Keratinocyte (primary cell): Measurements from ENCODE around the gene ZNF446. TPM values are rescaled to one million over a fixed set of nuclear protein-coding genes. Genes with fewer than 3 reads are reported as not detected.

Source experiments
- DNase-seq: peaks from one replicate; pipeline ENCODE4 v3.0.0-alpha.2; 2011; ENCODE audit warnings: low read depth, missing footprints, low spot score
- FAIRE-seq: peaks from 2 replicates; lab custom pipeline; 2011; peaks lifted over from hg19 to GRCh38; lab: Jason Lieb, UNC
- H2AFZ ChIP-seq: 2 replicates; pipeline ENCODE4 v1.6.0; 2012; ENCODE audit warnings: low read length, control low read depth, inconsistent platforms; ENCODE audit not compliant: control insufficient read depth
- H3K27ac ChIP-seq: 2 replicates; pipeline ENCODE4 v1.5.1; 2011; ENCODE audit warnings: low read length; ENCODE audit not compliant: control insufficient read depth, insufficient read depth
- H3K27me3 ChIP-seq: 3 replicates; pipeline ENCODE4 v1.6.0; 2011; ENCODE audit warnings: low read length; ENCODE audit not compliant: control insufficient read depth, insufficient read depth; ENCODE audit errors: extremely low read depth
- H3K36me3 ChIP-seq, 2 experiments: 2 replicates in 1 of 2; 3 replicates in 1 of 2; pipeline ENCODE4 v1.5.1; 2011; ENCODE audit warnings: low read length in 2 of 2, mild to moderate bottlenecking in 1 of 2; ENCODE audit not compliant: control insufficient read depth in 2 of 2, insufficient read depth in 2 of 2; ENCODE audit errors: extremely low read depth in 1 of 2
- H3K4me1 ChIP-seq: 3 replicates; pipeline ENCODE4 v1.5.1; 2011; ENCODE audit warnings: low read length; ENCODE audit not compliant: control insufficient read depth, insufficient read depth; ENCODE audit errors: extremely low read depth
- H3K4me2 ChIP-seq: 3 replicates; pipeline ENCODE4 v1.6.0; 2011; ENCODE audit warnings: low read depth, low read length; ENCODE audit not compliant: control insufficient read depth, insufficient read depth; ENCODE audit errors: extremely low read depth
- H3K4me3 ChIP-seq, 3 experiments: fragments of 200-600 bp in 1 of 3; sonication (generic) in 1 of 3; 2 replicates in 2 of 3; 3 replicates in 1 of 3; pipeline ENCODE4 v1.5.1; 2011 to 2016; ENCODE audit warnings: low read length in 3 of 3, mild to moderate bottlenecking in 3 of 3, control low read depth in 2 of 3, inconsistent platforms in 1 of 3, low read depth in 1 of 3, mixed read lengths in 1 of 3, mixed run types in 1 of 3, moderate library complexity in 1 of 3; ENCODE audit not compliant: control insufficient read depth in 2 of 3, insufficient read depth in 2 of 3; ENCODE audit errors: extremely low read depth in 1 of 3
- H3K79me2 ChIP-seq: 2 replicates; pipeline ENCODE4 v1.6.0; 2012; ENCODE audit warnings: low read length; ENCODE audit not compliant: control insufficient read depth, insufficient read depth
- H3K9ac ChIP-seq: 3 replicates; pipeline ENCODE4 v1.6.0; 2011; ENCODE audit warnings: low read length; ENCODE audit not compliant: control insufficient read depth, insufficient read depth; ENCODE audit errors: extremely low read depth
- H3K9me1 ChIP-seq: 3 replicates; pipeline ENCODE4 v1.6.0; 2011; ENCODE audit warnings: low read length; ENCODE audit not compliant: control insufficient read depth, insufficient read depth; ENCODE audit errors: extremely low read depth
- H3K9me3 ChIP-seq: 2 replicates; pipeline ENCODE4 v1.5.1; 2012; ENCODE audit warnings: low read depth, low read length; ENCODE audit not compliant: control insufficient read depth
- H4K20me1 ChIP-seq: 3 replicates; pipeline ENCODE4 v1.6.0; 2011; ENCODE audit warnings: low read length; ENCODE audit not compliant: control insufficient read depth, insufficient read depth; ENCODE audit errors: extremely low read depth
- EZH2 ChIP-seq: IDR thresholded peaks from one replicate; pipeline ENCODE4 v1.6.1; 2012; ENCODE audit warnings: inconsistent platforms, mild to moderate bottlenecking, low read length, moderate library complexity
- dilution Hi-C: fragments of 300-500 bp; cut with MboI; formaldehyde crosslinking; loops from one replicate; pipeline ENCODE4 v1.7.0; 2020; ENCODE audit warnings: low sequenced_read_pairs; ENCODE audit not compliant: extremely low pct_ligation_motif_present
- polyA plus RNA-seq, 5 experiments: library from polyadenylated mRNA; depleted of rRNA in 3 of 5; stranded (reverse) in 3 of 5; stranded (forward) in 1 of 5; unstranded in 1 of 5; fragments of >200 nt; gene quantifications; 1 replicate in 1 of 5; 2 replicates in 3 of 5; 3 replicates in 1 of 5; pipeline versions ENCODE4 v1.2.1 to v1.2.3, GENCODE V29; 2011 to 2012; ENCODE audit warnings: missing spikeins in 2 of 5, low read depth in 1 of 5, low replicate concordance in 1 of 5
- TF ChIP-seq, protein P1 (sequence below), 3 experiments: IDR thresholded peaks in 1 of 3; conservative IDR thresholded peaks in 1 of 3; optimal IDR thresholded peaks in 1 of 3; 2 replicates in 2 of 3; 3 replicates in 1 of 3; pipeline versions ENCODE3 to v1.5.1; 2011; ENCODE audit warnings: low read length in 3 of 3, mild to moderate bottlenecking in 3 of 3, moderate library complexity in 2 of 3, control low read depth in 1 of 3, inconsistent platforms in 1 of 3; ENCODE audit not compliant: insufficient read depth in 2 of 3; ENCODE audit errors: extremely low read depth in 1 of 3

The ZNF446 gene
- polyA plus RNA-seq, 1 donor (not counting 4 experiments of a cell fraction or from before 2014, with no cell fraction given), result 2.1 TPM

DNA sequence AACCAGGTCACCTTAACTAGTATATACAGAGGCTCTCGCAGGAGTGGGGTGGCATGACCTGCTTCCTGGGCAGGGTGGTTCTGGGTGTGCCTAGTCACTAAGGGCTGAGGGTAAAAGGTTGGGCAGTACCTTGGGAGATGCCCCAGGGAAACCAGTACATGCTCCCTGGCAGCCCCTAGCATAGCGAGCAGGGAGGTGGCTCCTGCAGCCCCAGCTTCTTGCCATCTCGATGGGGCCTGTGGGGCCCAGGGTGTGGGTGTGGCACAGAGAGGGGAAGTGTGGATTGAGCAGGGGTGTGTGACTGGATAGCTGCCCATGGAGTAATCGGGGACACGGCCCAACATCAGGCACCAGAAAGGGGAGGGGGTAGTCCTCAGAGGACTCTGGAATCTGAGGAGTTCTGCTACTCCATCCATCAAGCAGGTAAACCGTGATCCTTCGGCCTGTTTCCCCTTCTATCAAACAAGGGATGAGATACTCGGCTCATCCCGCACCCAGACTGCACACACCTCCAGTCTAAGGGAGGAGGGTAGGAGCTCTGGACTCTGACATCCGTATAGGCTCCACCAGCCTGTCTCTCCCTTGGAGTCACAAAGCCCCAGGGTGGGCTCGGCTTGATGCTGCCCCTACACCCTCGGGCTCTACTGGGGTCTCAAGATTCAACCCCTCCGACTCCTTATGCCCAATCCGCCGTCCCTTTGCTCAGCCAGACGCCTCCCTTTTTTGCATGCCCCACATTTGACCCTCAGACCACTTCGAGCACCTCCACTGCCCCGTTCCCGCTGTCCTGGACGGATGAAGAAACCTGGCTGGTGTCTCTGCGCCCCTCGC, 42.3 kb downstream of the ZNF446 start:
- no peaks in the 10 kb centered on the region for H3K9me3 ChIP-seq
- no peaks in the 10 kb centered on the region for H3K9me1 ChIP-seq
- peak overlapping the region; percentile 85 for H3K27ac ChIP-seq
- H3K4me3 ChIP-seq, result peak overlapping the region; percentile 74 to 87 (median 85)
- no peaks in the 10 kb centered on the region for H3K27me3 ChIP-seq
- peaks cover 47% of the 10 kb centered on the region for H3K79me2 ChIP-seq
- no peaks in the 10 kb centered on the region for H4K20me1 ChIP-seq
- no peak for TF ChIP-seq EZH2
- TF ChIP-seq, protein P1, sequence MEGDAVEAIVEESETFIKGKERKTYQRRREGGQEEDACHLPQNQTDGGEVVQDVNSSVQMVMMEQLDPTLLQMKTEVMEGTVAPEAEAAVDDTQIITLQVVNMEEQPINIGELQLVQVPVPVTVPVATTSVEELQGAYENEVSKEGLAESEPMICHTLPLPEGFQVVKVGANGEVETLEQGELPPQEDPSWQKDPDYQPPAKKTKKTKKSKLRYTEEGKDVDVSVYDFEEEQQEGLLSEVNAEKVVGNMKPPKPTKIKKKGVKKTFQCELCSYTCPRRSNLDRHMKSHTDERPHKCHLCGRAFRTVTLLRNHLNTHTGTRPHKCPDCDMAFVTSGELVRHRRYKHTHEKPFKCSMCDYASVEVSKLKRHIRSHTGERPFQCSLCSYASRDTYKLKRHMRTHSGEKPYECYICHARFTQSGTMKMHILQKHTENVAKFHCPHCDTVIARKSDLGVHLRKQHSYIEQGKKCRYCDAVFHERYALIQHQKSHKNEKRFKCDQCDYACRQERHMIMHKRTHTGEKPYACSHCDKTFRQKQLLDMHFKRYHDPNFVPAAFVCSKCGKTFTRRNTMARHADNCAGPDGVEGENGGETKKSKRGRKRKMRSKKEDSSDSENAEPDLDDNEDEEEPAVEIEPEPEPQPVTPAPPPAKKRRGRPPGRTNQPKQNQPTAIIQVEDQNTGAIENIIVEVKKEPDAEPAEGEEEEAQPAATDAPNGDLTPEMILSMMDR (optimal IDR thresholded peaks at IDR 0.05 in 1 of 3, IDR thresholded peaks at IDR 0.05 in 1 of 3, conservative IDR thresholded peaks at IDR 0.05 in 1 of 3; ENCODE audit: extremely low read depth in 1 of 3, insufficient read depth in 2 of 3, low read length in 3 of 3), result no peak
- H2AFZ ChIP-seq, result no peak overlapping the region
- H3K4me2 ChIP-seq, result peak overlapping the region; percentile 94
- FAIRE-seq (no peak), DNase-seq (no peak)
- peaks cover 5 to 12% of the 10 kb centered on the region in 2 experiments for H3K36me3 ChIP-seq
- H3K4me1 ChIP-seq, result peaks cover 20% of the 10 kb centered on the region
- dilution Hi-C loops, result no loop called here
- peak overlapping the region; percentile 91 for H3K9ac ChIP-seq

DNA sequence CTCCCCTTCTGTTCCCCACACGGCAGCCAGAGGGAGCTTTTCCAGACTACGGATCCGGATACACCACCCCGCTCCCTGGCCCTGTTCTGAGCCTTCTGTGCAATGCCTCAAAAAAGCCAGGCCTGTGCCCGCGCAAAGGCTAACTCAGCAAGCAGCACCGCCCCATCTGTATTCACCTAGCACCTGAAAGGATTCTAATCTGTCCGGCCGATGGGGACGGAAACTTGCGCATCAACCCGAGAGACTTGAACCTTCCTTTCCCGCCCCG, 42.9 kb downstream of the ZNF446 start:
- TF ChIP-seq, protein P1 (optimal IDR thresholded peaks at IDR 0.05 in 1 of 3, IDR thresholded peaks at IDR 0.05 in 1 of 3, conservative IDR thresholded peaks at IDR 0.05 in 1 of 3; ENCODE audit: extremely low read depth in 1 of 3, insufficient read depth in 2 of 3, low read length in 3 of 3), result peak; percentile 72 to 75 (median 75)
- TF ChIP-seq EZH2, result no peak
- no peaks in the 10 kb centered on the region for H3K9me3 ChIP-seq
- no peaks in the 10 kb centered on the region for H3K27me3 ChIP-seq
- dilution Hi-C loops, result no loop called here
- peak overlapping the region; percentile 94 for H3K4me2 ChIP-seq
- no peaks in the 10 kb centered on the region for H3K9me1 ChIP-seq
- DNase-seq (no peak), FAIRE-seq (no peak)
- H4K20me1 ChIP-seq, result no peaks in the 10 kb centered on the region
- peaks cover 20% of the 10 kb centered on the region for H3K4me1 ChIP-seq
- H3K79me2 ChIP-seq, result peaks cover 47% of the 10 kb centered on the region
- peak overlapping the region; percentile 74 to 87 (median 85) for H3K4me3 ChIP-seq
- peaks cover 5 to 12% of the 10 kb centered on the region in 2 experiments for H3K36me3 ChIP-seq
- peak overlapping the region; percentile 91 for H3K9ac ChIP-seq
- H3K27ac ChIP-seq, result peak overlapping the region; percentile 85
- peak overlapping the region; percentile 78 for H2AFZ ChIP-seq
